B cell (primary cell): Measurements from ENCODE around the gene SMIM1.

Experiments
- CTCF ChIP-seq: fragments of 200-600 bp; IDR thresholded peaks from one replicate; pipeline ENCODE4 v1.8.0; 2022; ENCODE audit warnings: antibody characterized with exemption, mild to moderate bottlenecking
- EZH2 ChIP-seq: IDR thresholded peaks from 2 replicates; pipeline ENCODE4 v1.6.1; 2012; ENCODE audit warnings: borderline replicate concordance, low read depth, mild to moderate bottlenecking, moderate library complexity, low read length; ENCODE audit not compliant: insufficient read depth, poor library complexity, severe bottlenecking

- no peak for TF ChIP-seq CTCF
- TF ChIP-seq EZH2: no peak
Observed at GRCh38 chr1:3817821-3818597, 45.5 kb downstream of the SMIM1 start.
